CD14-positive monocyte (primary cell): ENCODE data around the gene EYS. TPM values are rescaled to one million over a fixed set of nuclear protein-coding genes. Genes with fewer than 3 reads are reported as not detected.

Source experiments
- DNase-seq, 3 donors: peaks; one replicate each; pipeline ENCODE4 v3.0.0-alpha.2; 2011 to 2022
- H2AFZ ChIP-seq: 2 replicates; pipeline ENCODE4 v1.6.0; 2012; ENCODE audit warnings: mild to moderate bottlenecking, low read depth, low read length, inconsistent platforms; ENCODE audit not compliant: insufficient read depth, poor library complexity, severe bottlenecking
- H3K27ac ChIP-seq, 2 donors: 1 replicate in 1 of 2; 2 replicates in 1 of 2; pipeline ENCODE4 v1.5.1; 2012 to 2013; ENCODE audit warnings: low read length in 2 of 2, control low read depth in 1 of 2, inconsistent platforms in 1 of 2, low read depth in 1 of 2, mild to moderate bottlenecking in 1 of 2
- H3K27me3 ChIP-seq, 2 donors: one replicate each; pipeline versions ENCODE4 v1.6.0 to v1.6.1; 2011 to 2013; ENCODE audit warnings: low read length in 2 of 2; ENCODE audit not compliant: control insufficient read depth in 2 of 2, insufficient read depth in 2 of 2
- H3K36me3 ChIP-seq, 2 donors: replicated peaks in 1 of 2; 1 replicate in 1 of 2; 2 replicates in 1 of 2; pipeline versions ENCODE4 v1.5.1 to v1.6.1; 2012 to 2013; ENCODE audit warnings: low read length in 2 of 2, control low read depth in 1 of 2, inconsistent platforms in 1 of 2, mild to moderate bottlenecking in 1 of 2; ENCODE audit not compliant: insufficient read depth in 2 of 2, control insufficient read depth in 1 of 2
- H3K4me1 ChIP-seq, 2 donors: 1 replicate in 1 of 2; 2 replicates in 1 of 2; pipeline versions ENCODE4 v1.5.1 to v1.6.1; 2012 to 2013; ENCODE audit warnings: low read length in 2 of 2, control low read depth in 1 of 2, inconsistent platforms in 1 of 2, mild to moderate bottlenecking in 1 of 2, moderate library complexity in 1 of 2; ENCODE audit not compliant: insufficient read depth in 2 of 2, control insufficient read depth in 1 of 2
- H3K4me2 ChIP-seq: replicated peaks from 2 replicates; pipeline ENCODE3; 2012; ENCODE audit warnings: low read length, moderate library complexity, mild to moderate bottlenecking; ENCODE audit not compliant: poor library complexity, severe bottlenecking; ENCODE audit errors: extremely low read depth
- H3K4me3 ChIP-seq, 3 experiments: fragments of 200-600 bp in 1 of 3; sonication (generic) in 1 of 3; replicated peaks in 1 of 3; 1 replicate in 2 of 3; 2 replicates in 1 of 3; pipeline ENCODE4 v1.5.1; 2011 to 2013; ENCODE audit warnings: low read length in 3 of 3, mild to moderate bottlenecking in 3 of 3, control low read depth in 2 of 3, low read depth in 2 of 3, inconsistent platforms in 1 of 3, moderate library complexity in 1 of 3
- H3K79me2 ChIP-seq: 2 replicates; pipeline ENCODE4 v1.6.0; 2012; ENCODE audit warnings: mild to moderate bottlenecking, control low read depth, inconsistent platforms, low read length, moderate library complexity; ENCODE audit not compliant: insufficient read depth
- H3K9ac ChIP-seq: 2 replicates; pipeline ENCODE4 v1.6.0; 2017; ENCODE audit warnings: low read length, mild to moderate bottlenecking; ENCODE audit not compliant: insufficient read depth, poor library complexity, severe bottlenecking
- H3K9me3 ChIP-seq, 2 donors: replicated peaks in 1 of 2; 1 replicate in 1 of 2; 2 replicates in 1 of 2; pipeline versions ENCODE4 v1.5.1 to v1.6.1; 2012 to 2013; ENCODE audit warnings: low read length in 2 of 2, control low read depth in 1 of 2; ENCODE audit not compliant: control insufficient read depth in 1 of 2, insufficient read depth in 1 of 2
- H4K20me1 ChIP-seq: 2 replicates; pipeline ENCODE4 v1.6.0; 2012; ENCODE audit warnings: mild to moderate bottlenecking, low read length, control low read depth, moderate library complexity; ENCODE audit not compliant: insufficient read depth
- H3K27ac Mint-ChIP-seq, 7 donors: one replicate each; pipeline ENCODE4 v1.8.0; 2020; ENCODE audit warnings: mild to moderate bottlenecking in 7 of 7, mixed read lengths in 7 of 7, moderate library complexity in 6 of 7, inconsistent platforms in 2 of 7
- H3K27me3 Mint-ChIP-seq, 3 donors: one replicate each; pipeline ENCODE4 v1.8.0; 2021 to 2022; ENCODE audit warnings: low read depth in 3 of 3, mild to moderate bottlenecking in 3 of 3, mixed read lengths in 3 of 3, moderate library complexity in 3 of 3, inconsistent platforms in 1 of 3
- H3K36me3 Mint-ChIP-seq, 2 donors: one replicate each; pipeline ENCODE4 v1.8.0; 2020; ENCODE audit warnings: mixed read lengths in 2 of 2, inconsistent platforms in 1 of 2, mild to moderate bottlenecking in 1 of 2
- H3K4me1 Mint-ChIP-seq: one replicate; pipeline ENCODE4 v1.8.0; 2020; ENCODE audit warnings: mild to moderate bottlenecking, mixed read lengths
- H3K4me3 Mint-ChIP-seq, 2 donors: one replicate each; pipeline ENCODE4 v1.8.0; 2020; ENCODE audit warnings: mild to moderate bottlenecking in 2 of 2, mixed read lengths in 2 of 2, moderate library complexity in 1 of 2
- H3K9me3 Mint-ChIP-seq, 7 donors: one replicate each; pipeline ENCODE4 v1.8.0; 2020 to 2022; ENCODE audit warnings: mixed read lengths in 7 of 7, mild to moderate bottlenecking in 6 of 7, moderate library complexity in 6 of 7, inconsistent platforms in 2 of 7
- whole genome bisulfite sequencing: methylation state at CpG from one replicate; pipeline ENCODE4 v1.1.5; 2013; ENCODE audit warnings: missing lambda C conversion rate; ENCODE audit not compliant: insufficient coverage; 5-methylcytosine and 5-hydroxymethylcytosine counted together
- intact Hi-C, 2 donors: fragments of 100-400 bp; cut with micrococcal nuclease; formaldehyde crosslinking; loops; one replicate each; pipeline versions ENCODE4 v1.15.0 to v1.15.1; 2023
- polyA plus RNA-seq, 3 donors: library from polyadenylated mRNA; depleted of rRNA in 1 of 3; unstranded in 2 of 3; stranded (reverse) in 1 of 3; fragments of 300-500 nt in 2 of 3; fragments of >200 nt in 1 of 3; fragmentation: Illumina TruSeq in 2 of 3; gene quantifications; 1 replicate in 2 of 3; 2 replicates in 1 of 3; pipeline ENCODE4 v1.2.3, GENCODE V29; 2012 to 2021
- TF ChIP-seq, protein P1 (sequence below): fragments of 200-600 bp; IDR thresholded peaks from one replicate; pipeline ENCODE4 v1.8.0; 2022; ENCODE audit warnings: antibody characterized with exemption, mild to moderate bottlenecking

Gene EYS
- polyA plus RNA-seq, 3 donors, result 0.01 to 0.03 TPM; not detected in 1

DNA sequence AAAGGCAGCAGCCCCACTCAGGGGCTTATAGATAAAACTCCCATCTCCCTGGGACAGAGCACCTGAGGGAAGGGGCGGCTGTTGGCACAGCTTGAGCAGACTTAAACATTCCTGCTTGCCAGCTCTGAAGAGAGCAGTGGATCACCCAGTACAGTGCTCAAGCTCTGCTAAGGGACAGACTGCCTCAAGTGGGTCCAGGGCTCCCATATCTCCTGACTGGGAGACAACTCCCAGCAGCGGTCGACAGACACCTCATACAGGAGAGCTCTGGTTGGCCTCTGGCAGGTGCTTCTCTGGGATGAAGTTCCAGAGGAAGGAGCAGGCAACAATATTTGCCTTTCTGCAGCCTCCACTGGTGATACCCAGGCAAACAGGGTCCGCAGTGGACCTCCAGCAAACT lies 810.1 kb downstream of the EYS start:
- no peaks in the 10 kb centered on the region for H3K36me3 Mint-ChIP-seq
- no peaks in the 10 kb centered on the region for H3K4me1 ChIP-seq
- DNase-seq, result no peak
- peaks cover 4 to 13% of the 10 kb centered on the region in 2 donors for H3K9me3 ChIP-seq
- WGBS, result 96% methylated on average over 3 of the region's 4 CpGs
- H3K4me3 ChIP-seq, result no peak overlapping the region
- H3K27ac Mint-ChIP-seq, result no peak overlapping the region
- no peaks in the 10 kb centered on the region for H3K27me3 Mint-ChIP-seq
- H3K4me2 ChIP-seq, result no peak overlapping the region
- H3K27ac ChIP-seq, result no peak overlapping the region
- no peaks in the 10 kb centered on the region for H3K36me3 ChIP-seq
- H3K9me3 Mint-ChIP-seq, result peaks cover 0 to 17% (median 7%) of the 10 kb centered on the region in 7 donors
- TF ChIP-seq, protein P1, sequence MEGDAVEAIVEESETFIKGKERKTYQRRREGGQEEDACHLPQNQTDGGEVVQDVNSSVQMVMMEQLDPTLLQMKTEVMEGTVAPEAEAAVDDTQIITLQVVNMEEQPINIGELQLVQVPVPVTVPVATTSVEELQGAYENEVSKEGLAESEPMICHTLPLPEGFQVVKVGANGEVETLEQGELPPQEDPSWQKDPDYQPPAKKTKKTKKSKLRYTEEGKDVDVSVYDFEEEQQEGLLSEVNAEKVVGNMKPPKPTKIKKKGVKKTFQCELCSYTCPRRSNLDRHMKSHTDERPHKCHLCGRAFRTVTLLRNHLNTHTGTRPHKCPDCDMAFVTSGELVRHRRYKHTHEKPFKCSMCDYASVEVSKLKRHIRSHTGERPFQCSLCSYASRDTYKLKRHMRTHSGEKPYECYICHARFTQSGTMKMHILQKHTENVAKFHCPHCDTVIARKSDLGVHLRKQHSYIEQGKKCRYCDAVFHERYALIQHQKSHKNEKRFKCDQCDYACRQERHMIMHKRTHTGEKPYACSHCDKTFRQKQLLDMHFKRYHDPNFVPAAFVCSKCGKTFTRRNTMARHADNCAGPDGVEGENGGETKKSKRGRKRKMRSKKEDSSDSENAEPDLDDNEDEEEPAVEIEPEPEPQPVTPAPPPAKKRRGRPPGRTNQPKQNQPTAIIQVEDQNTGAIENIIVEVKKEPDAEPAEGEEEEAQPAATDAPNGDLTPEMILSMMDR, result no peak
- H4K20me1 ChIP-seq, result no peaks in the 10 kb centered on the region
- no peak overlapping the region for H2AFZ ChIP-seq
- H3K9ac ChIP-seq, result no peak overlapping the region
- no peak overlapping the region for H3K4me3 Mint-ChIP-seq
- H3K27me3 ChIP-seq, result no peaks in the 10 kb centered on the region
- H3K4me1 Mint-ChIP-seq, result no peaks in the 10 kb centered on the region
- no peaks in the 10 kb centered on the region for H3K79me2 ChIP-seq
- intact Hi-C loops, result no loop called here

DNA sequence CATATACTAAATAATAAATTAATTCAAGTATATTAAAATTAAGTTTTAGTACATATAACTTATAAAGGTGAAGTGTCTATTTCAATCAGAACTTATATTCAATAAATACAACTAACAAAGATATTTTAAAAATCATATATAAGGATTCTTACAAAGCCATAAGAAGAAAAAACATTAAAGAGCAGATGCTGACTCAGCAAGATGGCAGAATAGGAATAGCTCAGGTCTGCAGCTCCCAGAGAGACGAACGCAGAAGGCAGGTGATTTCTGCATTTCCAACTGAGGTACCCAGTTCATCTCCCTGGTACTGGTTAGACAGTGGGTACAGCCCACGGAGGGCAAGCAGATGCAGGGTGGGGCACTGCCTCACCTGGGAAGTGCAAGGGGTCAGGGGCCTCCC lies 811.1 kb downstream of the EYS start:
- Histone ChIP-seq H3K79me2 (no peaks in the 10 kb centered on the region), H3K27me3 (no peaks in the 10 kb centered on the region), H2AFZ (no peak overlapping the region), H3K9ac (no peak overlapping the region), H3K4me1 (no peaks in the 10 kb centered on the region), H3K4me3 (no peak overlapping the region), H3K27ac (no peak overlapping the region), H3K4me2 (no peak overlapping the region), H3K9me3 (peaks cover 4 to 13% of the 10 kb centered on the region in 2 donors), H3K36me3 (no peaks in the 10 kb centered on the region), H4K20me1 (no peaks in the 10 kb centered on the region)
- TF ChIP-seq, protein P1, result no peak
- intact Hi-C loops, result no loop called here
- no peaks in the 10 kb centered on the region for H3K36me3 Mint-ChIP-seq
- H3K27ac Mint-ChIP-seq, result no peak overlapping the region
- no peak for DNase-seq
- H3K4me3 Mint-ChIP-seq, result no peak overlapping the region
- no peaks in the 10 kb centered on the region for H3K4me1 Mint-ChIP-seq
- H3K27me3 Mint-ChIP-seq, result no peaks in the 10 kb centered on the region
- WGBS, result 45% methylated on average over 3 of the region's 3 CpGs
- H3K9me3 Mint-ChIP-seq, result peaks cover 2 to 17% (median 7%) of the 10 kb centered on the region in 7 donors
